ENCODE data around the gene VPS41. TPM values are rescaled to one million over a fixed set of nuclear protein-coding genes. Genes with fewer than 3 reads are reported as not detected.

VPS41 gene
- total and polyA plus RNA-seq, 2 of the 13 experiments (the other 11 are each of a cell fraction or from before 2014, with no cell fraction given), result 12.1 to 43.4 TPM

DNA sequence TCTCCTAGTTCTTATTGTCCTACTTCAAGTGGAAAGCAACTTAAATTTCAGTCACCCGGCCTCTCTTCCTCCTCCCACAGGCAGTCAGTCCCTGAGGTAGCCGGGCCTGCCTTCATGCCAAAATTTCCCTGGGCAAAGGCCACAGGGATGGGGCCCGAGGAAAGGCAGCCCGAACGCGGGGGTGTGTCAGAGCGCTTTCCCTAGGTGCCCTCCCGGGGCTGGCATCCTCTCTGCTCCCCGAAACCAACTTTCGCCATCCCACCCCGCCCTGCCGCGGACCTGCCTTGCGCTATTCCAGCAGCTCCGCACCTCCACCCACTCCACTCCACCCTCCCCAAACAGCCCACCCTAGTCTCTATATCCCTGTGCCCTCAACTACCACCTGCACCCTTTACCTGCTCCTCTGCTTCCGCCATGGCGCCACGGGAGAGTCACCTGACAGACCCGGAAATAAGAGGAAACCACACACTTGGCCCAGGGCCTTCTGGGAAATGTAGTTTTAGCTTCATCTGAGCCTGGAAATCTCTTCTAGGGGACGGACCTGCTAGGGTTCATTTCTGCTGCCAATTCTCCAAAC, at the start of gene VPS41 (continued):
- TF ChIP-seq, protein P1, sequence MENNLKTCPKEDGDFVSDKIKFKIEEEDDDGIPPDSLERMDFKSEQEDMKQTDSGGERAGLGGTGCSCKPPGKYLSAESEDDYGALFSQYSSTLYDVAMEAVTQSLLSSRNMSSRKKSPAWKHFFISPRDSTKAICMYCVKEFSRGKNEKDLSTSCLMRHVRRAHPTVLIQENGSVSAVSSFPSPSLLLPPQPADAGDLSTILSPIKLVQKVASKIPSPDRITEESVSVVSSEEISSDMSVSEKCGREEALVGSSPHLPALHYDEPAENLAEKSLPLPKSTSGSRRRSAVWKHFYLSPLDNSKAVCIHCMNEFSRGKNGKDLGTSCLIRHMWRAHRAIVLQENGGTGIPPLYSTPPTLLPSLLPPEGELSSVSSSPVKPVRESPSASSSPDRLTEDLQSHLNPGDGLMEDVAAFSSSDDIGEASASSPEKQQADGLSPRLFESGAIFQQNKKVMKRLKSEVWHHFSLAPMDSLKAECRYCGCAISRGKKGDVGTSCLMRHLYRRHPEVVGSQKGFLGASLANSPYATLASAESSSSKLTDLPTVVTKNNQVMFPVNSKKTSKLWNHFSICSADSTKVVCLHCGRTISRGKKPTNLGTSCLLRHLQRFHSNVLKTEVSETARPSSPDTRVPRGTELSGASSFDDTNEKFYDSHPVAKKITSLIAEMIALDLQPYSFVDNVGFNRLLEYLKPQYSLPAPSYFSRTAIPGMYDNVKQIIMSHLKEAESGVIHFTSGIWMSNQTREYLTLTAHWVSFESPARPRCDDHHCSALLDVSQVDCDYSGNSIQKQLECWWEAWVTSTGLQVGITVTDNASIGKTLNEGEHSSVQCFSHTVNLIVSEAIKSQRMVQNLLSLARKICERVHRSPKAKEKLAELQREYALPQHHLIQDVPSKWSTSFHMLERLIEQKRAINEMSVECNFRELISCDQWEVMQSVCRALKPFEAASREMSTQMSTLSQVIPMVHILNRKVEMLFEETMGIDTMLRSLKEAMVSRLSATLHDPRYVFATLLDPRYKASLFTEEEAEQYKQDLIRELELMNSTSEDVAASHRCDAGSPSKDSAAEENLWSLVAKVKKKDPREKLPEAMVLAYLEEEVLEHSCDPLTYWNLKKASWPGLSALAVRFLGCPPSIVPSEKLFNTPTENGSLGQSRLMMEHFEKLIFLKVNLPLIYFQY (CRISPR knock-in tag; IDR thresholded peaks at IDR 0.05; ENCODE audit: borderline replicate concordance), result no peak
- TF ChIP-seq TRIM24 (CRISPR knock-in tag; IDR thresholded peaks at IDR 0.05) (no peak), RXRA (CRISPR knock-in tag; IDR thresholded peaks at IDR 0.05) (peak; percentile 34; the same call in 1 of the 2 replicates), HOXA3 (CRISPR knock-in tag; IDR thresholded peaks at IDR 0.05) (peak; percentile 59), TP53 (CRISPR knock-in tag; conservative IDR thresholded peaks at IDR 0.05) (no peak), KMT2B (CRISPR knock-in tag; IDR thresholded peaks at IDR 0.05) (peak; percentile 82), MAF1 (CRISPR knock-in tag; IDR thresholded peaks at IDR 0.05; ENCODE audit: borderline replicate concordance) (no peak), NCOA1 (CRISPR knock-in tag; IDR thresholded peaks at IDR 0.05) (no peak), ELF3 (CRISPR knock-in tag; IDR thresholded peaks at IDR 0.05) (peak; percentile 98), ZNF607 (CRISPR knock-in tag; IDR thresholded peaks at IDR 0.05; ENCODE audit: borderline replicate concordance) (0 out of 2 replicates have a peak, but pooled peaks have one; percentile 42), ZKSCAN5 (CRISPR knock-in tag; IDR thresholded peaks at IDR 0.05) (no peak), YEATS2 (CRISPR knock-in tag; IDR thresholded peaks at IDR 0.05; ENCODE audit: borderline replicate concordance) (peak; percentile 57; the same call in 1 of the 2 replicates), ELF4 (CRISPR knock-in tag; IDR thresholded peaks at IDR 0.05; ENCODE audit: borderline replicate concordance) (peak; percentile 95), GATA4 (IDR thresholded peaks at IDR 0.05; ENCODE audit: borderline replicate concordance, low read depth) (0 out of 2 replicates have a peak, but pooled peaks have one; percentile 49)
- TF ChIP-seq, protein P2, sequence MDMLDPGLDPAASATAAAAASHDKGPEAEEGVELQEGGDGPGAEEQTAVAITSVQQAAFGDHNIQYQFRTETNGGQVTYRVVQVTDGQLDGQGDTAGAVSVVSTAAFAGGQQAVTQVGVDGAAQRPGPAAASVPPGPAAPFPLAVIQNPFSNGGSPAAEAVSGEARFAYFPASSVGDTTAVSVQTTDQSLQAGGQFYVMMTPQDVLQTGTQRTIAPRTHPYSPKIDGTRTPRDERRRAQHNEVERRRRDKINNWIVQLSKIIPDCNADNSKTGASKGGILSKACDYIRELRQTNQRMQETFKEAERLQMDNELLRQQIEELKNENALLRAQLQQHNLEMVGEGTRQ (IDR thresholded peaks at IDR 0.05; ENCODE audit: low read depth, low read length), result peak; percentile 80
- TF ChIP-seq, protein P2 (CRISPR knock-in tag; IDR thresholded peaks at IDR 0.05; ENCODE audit: borderline replicate concordance), result peak; percentile 96; the same call in 1 of the 2 replicates
- TF ChIP-seq, protein P3, sequence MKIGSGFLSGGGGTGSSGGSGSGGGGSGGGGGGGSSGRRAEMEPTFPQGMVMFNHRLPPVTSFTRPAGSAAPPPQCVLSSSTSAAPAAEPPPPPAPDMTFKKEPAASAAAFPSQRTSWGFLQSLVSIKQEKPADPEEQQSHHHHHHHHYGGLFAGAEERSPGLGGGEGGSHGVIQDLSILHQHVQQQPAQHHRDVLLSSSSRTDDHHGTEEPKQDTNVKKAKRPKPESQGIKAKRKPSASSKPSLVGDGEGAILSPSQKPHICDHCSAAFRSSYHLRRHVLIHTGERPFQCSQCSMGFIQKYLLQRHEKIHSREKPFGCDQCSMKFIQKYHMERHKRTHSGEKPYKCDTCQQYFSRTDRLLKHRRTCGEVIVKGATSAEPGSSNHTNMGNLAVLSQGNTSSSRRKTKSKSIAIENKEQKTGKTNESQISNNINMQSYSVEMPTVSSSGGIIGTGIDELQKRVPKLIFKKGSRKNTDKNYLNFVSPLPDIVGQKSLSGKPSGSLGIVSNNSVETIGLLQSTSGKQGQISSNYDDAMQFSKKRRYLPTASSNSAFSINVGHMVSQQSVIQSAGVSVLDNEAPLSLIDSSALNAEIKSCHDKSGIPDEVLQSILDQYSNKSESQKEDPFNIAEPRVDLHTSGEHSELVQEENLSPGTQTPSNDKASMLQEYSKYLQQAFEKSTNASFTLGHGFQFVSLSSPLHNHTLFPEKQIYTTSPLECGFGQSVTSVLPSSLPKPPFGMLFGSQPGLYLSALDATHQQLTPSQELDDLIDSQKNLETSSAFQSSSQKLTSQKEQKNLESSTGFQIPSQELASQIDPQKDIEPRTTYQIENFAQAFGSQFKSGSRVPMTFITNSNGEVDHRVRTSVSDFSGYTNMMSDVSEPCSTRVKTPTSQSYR (CRISPR knock-in tag; IDR thresholded peaks at IDR 0.05; ENCODE audit: borderline replicate concordance), result no peak
- TF ChIP-seq, protein P4, sequence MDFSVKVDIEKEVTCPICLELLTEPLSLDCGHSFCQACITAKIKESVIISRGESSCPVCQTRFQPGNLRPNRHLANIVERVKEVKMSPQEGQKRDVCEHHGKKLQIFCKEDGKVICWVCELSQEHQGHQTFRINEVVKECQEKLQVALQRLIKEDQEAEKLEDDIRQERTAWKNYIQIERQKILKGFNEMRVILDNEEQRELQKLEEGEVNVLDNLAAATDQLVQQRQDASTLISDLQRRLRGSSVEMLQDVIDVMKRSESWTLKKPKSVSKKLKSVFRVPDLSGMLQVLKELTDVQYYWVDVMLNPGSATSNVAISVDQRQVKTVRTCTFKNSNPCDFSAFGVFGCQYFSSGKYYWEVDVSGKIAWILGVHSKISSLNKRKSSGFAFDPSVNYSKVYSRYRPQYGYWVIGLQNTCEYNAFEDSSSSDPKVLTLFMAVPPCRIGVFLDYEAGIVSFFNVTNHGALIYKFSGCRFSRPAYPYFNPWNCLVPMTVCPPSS (IDR thresholded peaks at IDR 0.05), result no peak
- TF ChIP-seq, protein P5, sequence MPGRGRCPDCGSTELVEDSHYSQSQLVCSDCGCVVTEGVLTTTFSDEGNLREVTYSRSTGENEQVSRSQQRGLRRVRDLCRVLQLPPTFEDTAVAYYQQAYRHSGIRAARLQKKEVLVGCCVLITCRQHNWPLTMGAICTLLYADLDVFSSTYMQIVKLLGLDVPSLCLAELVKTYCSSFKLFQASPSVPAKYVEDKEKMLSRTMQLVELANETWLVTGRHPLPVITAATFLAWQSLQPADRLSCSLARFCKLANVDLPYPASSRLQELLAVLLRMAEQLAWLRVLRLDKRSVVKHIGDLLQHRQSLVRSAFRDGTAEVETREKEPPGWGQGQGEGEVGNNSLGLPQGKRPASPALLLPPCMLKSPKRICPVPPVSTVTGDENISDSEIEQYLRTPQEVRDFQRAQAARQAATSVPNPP (CRISPR knock-in tag; IDR thresholded peaks at IDR 0.05), result no peak

Measured in HepG2 (cell line).